ENCODE data around the gene DENND1A.

DENND1A gene

GRCh38 chr9:123617952-123618678 lies 311.8 kb downstream of the DENND1A start:
- no peak for DNase-seq (ENCODE audit: low read depth in 2 of 2)

GRCh38 chr9:123617286-123617685 lies 312.6 kb downstream of the DENND1A start:
- no peak for DNase-seq (ENCODE audit: low read depth in 2 of 2)

- DNase-seq (ENCODE audit: low read depth in 2 of 2) = no peak
These were observed 313.2 kb downstream of the DENND1A start for GRCh38 chr9:123616707-123617106.

- no peak for DNase-seq (ENCODE audit: low read depth in 2 of 2)
These were observed 314.5 kb downstream of the DENND1A start for GRCh38 chr9:123615381-123615780.

- DNase-seq (ENCODE audit: low read depth in 2 of 2) = no peak
These were observed 315.3 kb downstream of the DENND1A start for GRCh38 chr9:123614306-123615263.

- no peak for DNase-seq (ENCODE audit: low read depth in 2 of 2)
These were observed 318.7 kb downstream of the DENND1A start for GRCh38 chr9:123611226-123611625.

GRCh38 chr9:123609844-123610243 lies 320.1 kb downstream of the DENND1A start:
- DNase-seq (ENCODE audit: low read depth in 2 of 2) = no peak

- DNase-seq (ENCODE audit: low read depth in 2 of 2) = no peak
These were observed 321.8 kb downstream of the DENND1A start for GRCh38 chr9:123608104-123608503.

- DNase-seq (ENCODE audit: low read depth in 2 of 2) = no peak
These were observed 322.4 kb downstream of the DENND1A start for GRCh38 chr9:123607479-123607878.

GRCh38 chr9:123606141-123606540 lies 323.8 kb downstream of the DENND1A start:
- DNase-seq (ENCODE audit: low read depth in 2 of 2) = no peak

GRCh38 chr9:123605286-123605685 lies 324.6 kb downstream of the DENND1A start:
- no peak for DNase-seq (ENCODE audit: low read depth in 2 of 2)

GRCh38 chr9:123604861-123605260 lies 325.1 kb downstream of the DENND1A start:
- no peak for DNase-seq (ENCODE audit: low read depth in 2 of 2)

GRCh38 chr9:123601828-123602227 lies 328.1 kb downstream of the DENND1A start:
- no peak for DNase-seq (ENCODE audit: low read depth in 2 of 2)

GRCh38 chr9:123599781-123600180 lies 330.1 kb downstream of the DENND1A start:
- DNase-seq (ENCODE audit: low read depth in 2 of 2) = no peak

- DNase-seq (ENCODE audit: low read depth in 2 of 2) = no peak
These were observed 331.9 kb downstream of the DENND1A start for GRCh38 chr9:123597876-123598556.

- no peak for DNase-seq (ENCODE audit: low read depth in 2 of 2)
These were observed 332.9 kb downstream of the DENND1A start for GRCh38 chr9:123597048-123597447.

- no peak for DNase-seq (ENCODE audit: low read depth in 2 of 2)
These were observed 338.6 kb downstream of the DENND1A start for GRCh38 chr9:123591283-123591682.

- no peak for DNase-seq (ENCODE audit: low read depth in 2 of 2)
These were observed 339.4 kb downstream of the DENND1A start for GRCh38 chr9:123590499-123590898.

- DNase-seq (ENCODE audit: low read depth in 2 of 2) = no peak
These were observed 340.3 kb downstream of the DENND1A start for GRCh38 chr9:123589361-123590239.

- DNase-seq (ENCODE audit: low read depth in 2 of 2) = no peak
These were observed 343.7 kb downstream of the DENND1A start for GRCh38 chr9:123586275-123586674.

Data from stimulated activated CD8-positive, alpha-beta memory T cell treated with anti-CD3 and anti-CD28 coated beads, Interleukin-15, amount 100 ng/mL, for 4 hours (primary cell).